AG04449 (cell line): ENCODE data around the gene KPNA4.

Experiments
- CTCF ChIA-PET: fragments of 350-600 bp; formaldehyde crosslinking; extraction: SDS; loops from one replicate; lab custom pipeline; 2021; ENCODE audit warnings: antibody characterized with exemption; lab: Yijun Ruan, JAX
- POLR2A ChIA-PET: fragments of 400-600, 350-600 bp; formaldehyde crosslinking; extraction: SDS; loops from one replicate; lab custom pipeline; 2020; ENCODE audit warnings: antibody characterized with exemption, inconsistent platforms; lab: Yijun Ruan, JAX
- DNase-seq: peaks from one replicate; pipeline ENCODE4 v3.0.0-alpha.2; 2010; ENCODE audit warnings: low read depth, low spot score
- H3K4me3 ChIP-seq: 2 replicates; pipeline ENCODE4 v1.5.1; 2011; ENCODE audit warnings: low read depth, mild to moderate bottlenecking, control low read depth, low read length
- TF ChIP-seq, protein P1 (sequence below): IDR thresholded peaks from one replicate; pipeline ENCODE4 v1.5.1; 2011; ENCODE audit warnings: mild to moderate bottlenecking, moderate library complexity, low read length, control low read depth, inconsistent platforms; ENCODE audit not compliant: insufficient read depth; ENCODE audit errors: missing control alignments

Gene KPNA4

DNA sequence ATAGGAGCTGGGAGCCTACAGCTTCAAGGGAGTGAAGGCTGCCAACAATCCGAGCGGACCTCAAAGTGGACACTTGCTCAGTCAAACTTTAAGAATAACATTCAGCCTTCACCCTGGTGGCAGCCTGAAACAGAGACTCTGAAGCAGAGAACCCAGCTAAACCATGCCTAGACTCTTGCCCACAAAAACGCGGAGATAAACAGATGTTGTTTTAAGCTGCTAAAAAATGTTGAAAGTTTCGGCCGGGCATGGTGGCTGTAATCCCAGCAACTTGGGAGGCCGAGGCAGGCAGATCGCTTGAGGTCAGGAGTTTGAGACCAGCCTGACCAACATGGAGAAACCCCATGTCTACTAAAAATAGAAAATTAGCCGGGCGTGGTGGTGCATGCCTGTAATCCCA is 86.0 kb downstream of the KPNA4 start:
- TF ChIP-seq, protein P1, sequence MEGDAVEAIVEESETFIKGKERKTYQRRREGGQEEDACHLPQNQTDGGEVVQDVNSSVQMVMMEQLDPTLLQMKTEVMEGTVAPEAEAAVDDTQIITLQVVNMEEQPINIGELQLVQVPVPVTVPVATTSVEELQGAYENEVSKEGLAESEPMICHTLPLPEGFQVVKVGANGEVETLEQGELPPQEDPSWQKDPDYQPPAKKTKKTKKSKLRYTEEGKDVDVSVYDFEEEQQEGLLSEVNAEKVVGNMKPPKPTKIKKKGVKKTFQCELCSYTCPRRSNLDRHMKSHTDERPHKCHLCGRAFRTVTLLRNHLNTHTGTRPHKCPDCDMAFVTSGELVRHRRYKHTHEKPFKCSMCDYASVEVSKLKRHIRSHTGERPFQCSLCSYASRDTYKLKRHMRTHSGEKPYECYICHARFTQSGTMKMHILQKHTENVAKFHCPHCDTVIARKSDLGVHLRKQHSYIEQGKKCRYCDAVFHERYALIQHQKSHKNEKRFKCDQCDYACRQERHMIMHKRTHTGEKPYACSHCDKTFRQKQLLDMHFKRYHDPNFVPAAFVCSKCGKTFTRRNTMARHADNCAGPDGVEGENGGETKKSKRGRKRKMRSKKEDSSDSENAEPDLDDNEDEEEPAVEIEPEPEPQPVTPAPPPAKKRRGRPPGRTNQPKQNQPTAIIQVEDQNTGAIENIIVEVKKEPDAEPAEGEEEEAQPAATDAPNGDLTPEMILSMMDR = no peak
- H3K4me3 ChIP-seq = no peak overlapping the region
- ChIA-PET POLR2A (no interaction called here), CTCF (interaction anchor here (0.6 to 4.9 kb wide), 4 partner anchors 8 to 595 kb away, joined by 3 to 34 read pairs (median 10); partner anchors contain the start of gene TRIM59)
- DNase-seq = no peak

DNA sequence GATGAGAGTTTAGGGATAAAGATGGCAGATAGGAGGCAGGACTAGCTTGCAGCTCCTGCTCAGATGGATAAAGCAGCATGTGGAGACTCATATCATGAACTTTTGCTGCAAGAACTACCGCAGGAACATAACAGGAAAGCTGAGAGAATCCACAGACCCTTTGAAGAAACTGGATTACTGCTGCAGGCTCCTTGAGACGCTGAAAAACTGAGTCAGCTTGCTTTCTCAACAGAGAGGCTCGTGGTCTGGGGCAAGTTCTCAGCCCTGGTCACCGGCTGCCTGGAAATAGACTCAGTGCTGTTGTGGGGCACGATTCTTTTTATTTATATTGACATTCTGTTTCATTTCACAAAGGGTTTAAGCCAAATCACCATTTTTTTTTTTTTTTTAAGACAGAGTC is 87.0 kb downstream of the KPNA4 start:
- POLR2A ChIA-PET = interaction anchor here (0.6 to 1.2 kb wide), 3 partner anchors 12 to 216 kb away, joined by 3 to 4 read pairs (median 3); no protein-coding TSS in a partner anchor
- peak; percentile 21 for DNase-seq
- CTCF ChIA-PET = interaction anchor here (4.0 to 4.9 kb wide), 2 partner anchors 9 to 28 kb away, joined by 18 to 34 read pairs; partner anchors contain the start of gene TRIM59
- TF ChIP-seq, protein P1 = no peak
- H3K4me3 ChIP-seq = no peak overlapping the region

DNA sequence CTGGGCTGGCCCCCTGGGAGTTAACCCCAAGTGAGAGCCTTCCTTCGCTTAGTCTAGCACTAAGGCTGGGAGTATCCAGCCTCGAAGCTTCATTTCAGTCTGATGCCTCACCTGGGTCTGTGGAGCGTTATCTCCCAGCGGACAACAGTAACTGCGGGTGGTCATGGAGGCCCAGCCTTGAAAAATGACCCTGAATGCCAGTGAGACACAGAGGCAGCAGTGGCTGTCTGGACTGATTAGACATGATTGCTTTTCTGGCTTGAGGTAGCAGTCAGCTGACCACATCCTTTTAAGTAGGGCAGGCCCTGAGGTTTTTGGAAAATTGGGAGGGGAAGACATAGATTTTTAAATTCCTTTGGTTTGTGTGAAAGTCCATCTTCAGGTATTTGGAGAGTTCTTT is 87.6 kb downstream of the KPNA4 start:
- DNase-seq = no peak
- ChIA-PET CTCF (interaction anchor here (1.0 to 4.9 kb wide), 4 partner anchors 10 to 31 kb away, joined by 3 to 34 read pairs (median 12); partner anchors contain the start of gene TRIM59), POLR2A (interaction anchor here (1.2 kb wide), 1 partner anchor 27 kb away, joined by 3 read pairs; no protein-coding TSS in a partner anchor)

DNA sequence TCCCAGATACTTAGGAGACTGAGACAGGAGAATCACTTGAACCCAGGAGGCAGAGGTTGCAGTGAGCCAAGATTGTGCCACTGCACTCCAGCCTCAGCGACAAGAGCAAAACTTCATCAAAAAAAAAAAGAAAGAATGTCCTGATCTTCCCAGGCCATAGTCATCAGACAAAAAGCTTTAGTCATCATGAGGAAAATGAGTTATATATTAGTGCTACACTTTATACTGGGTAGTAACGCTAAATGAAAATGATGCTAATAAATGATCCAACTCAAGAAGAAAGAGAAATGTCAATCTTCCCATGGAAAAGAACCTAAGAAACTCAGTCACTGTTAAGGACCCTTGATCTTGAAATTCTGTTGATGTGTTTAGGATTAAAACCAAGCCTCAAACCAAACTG is 89.5 kb downstream of the KPNA4 start:
- CTCF ChIA-PET = interaction anchor here (1.7 to 4.9 kb wide), 3 partner anchors 12 to 25 kb away, joined by 3 to 34 read pairs (median 18); partner anchors contain the start of gene TRIM59
- TF ChIP-seq, protein P1 = no peak
- POLR2A ChIA-PET = no interaction called here
- H3K4me3 ChIP-seq = no peak overlapping the region
- DNase-seq = no peak

More for the DNA sequence above, 87.6 kb downstream of the KPNA4 start:
- TF ChIP-seq, protein P1 = no peak
- H3K4me3 ChIP-seq = no peak overlapping the region

DNA sequence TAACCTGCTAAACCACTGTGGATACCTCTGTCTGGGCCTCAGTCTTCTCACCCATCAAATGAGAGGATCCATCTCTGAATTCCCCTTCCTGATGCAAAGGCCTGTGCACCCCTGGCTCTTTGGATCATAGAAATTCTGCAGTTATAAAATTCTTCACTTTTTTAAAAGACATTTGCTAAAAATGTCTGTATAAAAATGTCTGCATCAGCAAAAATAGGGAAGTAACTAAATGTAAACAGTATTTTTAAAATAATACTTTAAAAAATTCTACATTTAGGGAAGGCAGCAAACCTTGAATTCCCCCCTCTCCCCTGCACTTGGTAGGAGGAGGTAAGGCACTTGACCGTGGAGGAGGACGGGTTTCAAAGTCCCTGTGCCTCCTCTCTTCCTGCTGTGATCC is 90.2 kb downstream of the KPNA4 start:
- TF ChIP-seq, protein P1 = no peak
- ChIA-PET CTCF (interaction anchor here (1.3 kb wide), 1 partner anchor 10 kb away, joined by 3 read pairs; no protein-coding TSS in a partner anchor), POLR2A (interaction anchor here (3.6 kb wide), 1 partner anchor 25 kb away, joined by 22 read pairs; the partner anchor contains the start of gene TRIM59)
- no peak overlapping the region for H3K4me3 ChIP-seq
- DNase-seq = no peak

DNA sequence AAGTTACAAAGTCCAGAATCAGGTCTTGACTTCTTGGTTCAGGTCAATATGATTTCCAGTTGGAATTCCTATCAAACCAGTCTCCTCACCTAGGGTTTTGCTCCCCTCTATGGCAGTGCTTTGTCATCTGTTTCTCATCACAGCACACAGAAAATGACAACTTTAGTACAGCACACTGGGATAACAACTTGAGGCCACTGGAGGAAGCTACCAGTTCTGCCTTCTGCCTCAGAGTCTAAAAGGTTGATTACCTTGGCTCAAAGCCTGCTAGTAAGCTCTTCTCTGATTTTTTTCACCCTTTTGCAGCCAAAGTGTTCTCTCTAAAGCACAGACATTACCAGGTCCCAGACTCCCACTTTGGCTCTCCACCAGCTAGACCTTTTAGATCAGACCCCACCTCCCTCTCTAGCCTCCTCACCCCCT is 90.9 kb downstream of the KPNA4 start:
- POLR2A ChIA-PET = interaction anchor here (3.6 kb wide), 1 partner anchor 24 kb away, joined by 22 read pairs; the partner anchor contains the start of gene TRIM59

More for the DNA sequence above, 90.9 kb downstream of the KPNA4 start:
- CTCF ChIA-PET = interaction anchor here (0.7 to 1.3 kb wide), 2 partner anchors 10 to 46 kb away, joined by 3 read pairs; no protein-coding TSS in a partner anchor
- no peak for DNase-seq
- no peak overlapping the region for H3K4me3 ChIP-seq
- TF ChIP-seq, protein P1 = no peak
